ENCODE measurements around the gene RNF144B. TPM values are rescaled to one million over a fixed set of nuclear protein-coding genes. Genes with fewer than 3 reads are reported as not detected.

The RNF144B gene
- total RNA-seq, 1 experiment from 2014 or later = 26.2 TPM

DNA sequence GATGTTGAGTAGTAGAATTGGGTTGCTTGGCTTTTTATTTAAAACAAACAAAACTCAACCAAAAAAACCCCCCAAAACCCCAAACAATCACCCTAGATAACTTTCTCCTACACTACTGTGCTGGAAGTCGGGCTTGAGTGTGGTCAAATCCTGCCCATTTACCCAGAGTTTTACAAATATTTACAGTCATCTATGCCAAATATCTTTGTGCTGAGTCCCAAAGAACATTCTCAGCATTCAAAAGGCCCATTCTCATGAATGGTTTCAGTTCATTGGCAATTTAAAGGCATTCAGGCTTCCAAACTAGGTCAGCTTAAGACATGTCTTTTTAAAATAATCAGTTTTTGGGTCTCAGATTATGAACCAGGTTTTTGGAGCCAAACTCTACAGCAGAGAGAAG is 1.8 kb downstream of the RNF144B start:
- Histone ChIP-seq H3K27ac (peak overlapping the region; percentile 76), H2AFZ (peak overlapping the region; percentile 83), H3K27me3 (ENCODE audit: insufficient read depth, low read depth) (no peaks in the 10 kb centered on the region), H4K20me1 (ENCODE audit: insufficient read depth) (no peaks in the 10 kb centered on the region), H3K9me2 (ENCODE audit: insufficient read depth) (no peaks in the 10 kb centered on the region), H3K4me2 (peak overlapping the region; percentile 91), H3K4me3 (peak overlapping the region; percentile 80), H3K79me2 (ENCODE audit: low read depth) (peaks cover 40% of the 10 kb centered on the region), H3F3A (ENCODE audit: insufficient read depth, low read depth) (peaks cover 5% of the 10 kb centered on the region; the same call in 1 of the 2 replicates), H3K9me3 (ENCODE audit: insufficient read depth, low read depth) (no peaks in the 10 kb centered on the region), H3K36me3 (ENCODE audit: low read depth) (no peaks in the 10 kb centered on the region), H3K4me1 (replicated peaks; ENCODE audit: insufficient read depth) (peaks cover 36% of the 10 kb centered on the region)
- intact Hi-C loops (cut with micrococcal nuclease; ENCODE audit: unreplicated experiment) = loop anchor here (1.0 to 5.0 kb wide), 2 partner anchors 47 to 104 kb away; no protein-coding TSS in a partner anchor
- peak in 1 of 2 experiments; percentile 83 for DNase-seq
- BruUV-seq (replicated peaks) = no TSS peak
- ChIA-PET CTCF (no interaction called here), POLR2A (ENCODE audit: unreplicated experiment) (no interaction called here)
- no peak for TF ChIP-seq EZH2 (IDR thresholded peaks at IDR 0.05; ENCODE audit: low read depth)
- TF ChIP-seq, protein P1, sequence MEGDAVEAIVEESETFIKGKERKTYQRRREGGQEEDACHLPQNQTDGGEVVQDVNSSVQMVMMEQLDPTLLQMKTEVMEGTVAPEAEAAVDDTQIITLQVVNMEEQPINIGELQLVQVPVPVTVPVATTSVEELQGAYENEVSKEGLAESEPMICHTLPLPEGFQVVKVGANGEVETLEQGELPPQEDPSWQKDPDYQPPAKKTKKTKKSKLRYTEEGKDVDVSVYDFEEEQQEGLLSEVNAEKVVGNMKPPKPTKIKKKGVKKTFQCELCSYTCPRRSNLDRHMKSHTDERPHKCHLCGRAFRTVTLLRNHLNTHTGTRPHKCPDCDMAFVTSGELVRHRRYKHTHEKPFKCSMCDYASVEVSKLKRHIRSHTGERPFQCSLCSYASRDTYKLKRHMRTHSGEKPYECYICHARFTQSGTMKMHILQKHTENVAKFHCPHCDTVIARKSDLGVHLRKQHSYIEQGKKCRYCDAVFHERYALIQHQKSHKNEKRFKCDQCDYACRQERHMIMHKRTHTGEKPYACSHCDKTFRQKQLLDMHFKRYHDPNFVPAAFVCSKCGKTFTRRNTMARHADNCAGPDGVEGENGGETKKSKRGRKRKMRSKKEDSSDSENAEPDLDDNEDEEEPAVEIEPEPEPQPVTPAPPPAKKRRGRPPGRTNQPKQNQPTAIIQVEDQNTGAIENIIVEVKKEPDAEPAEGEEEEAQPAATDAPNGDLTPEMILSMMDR (conservative IDR thresholded peaks at IDR 0.05) = no peak

DNA sequence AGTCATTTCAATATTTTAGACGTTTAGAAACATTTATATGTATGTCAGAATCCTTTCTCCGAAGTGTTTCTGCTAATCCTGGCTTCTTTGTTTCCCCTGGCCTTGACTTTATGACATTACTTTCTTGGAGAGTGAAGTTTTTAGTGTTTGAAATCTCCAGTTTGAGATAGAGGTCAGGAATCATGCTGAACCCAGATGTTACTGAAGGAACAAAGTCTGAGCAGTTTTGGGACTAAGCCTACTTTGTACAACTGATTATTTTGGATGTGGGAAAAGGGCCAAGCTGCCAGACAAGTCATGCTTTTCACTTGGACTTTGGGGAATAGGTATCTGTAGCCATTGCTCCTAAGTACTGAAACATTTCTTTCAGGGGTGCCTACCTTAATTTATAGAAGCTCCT is 2.3 kb downstream of the RNF144B start:
- ChIA-PET POLR2A (ENCODE audit: unreplicated experiment) (no interaction called here), CTCF (no interaction called here)
- Histone ChIP-seq H3K4me1 (replicated peaks; ENCODE audit: insufficient read depth) (peaks cover 36% of the 10 kb centered on the region), H2AFZ (peak overlapping the region; percentile 83), H3K9me2 (ENCODE audit: insufficient read depth) (no peaks in the 10 kb centered on the region), H3F3A (ENCODE audit: insufficient read depth, low read depth) (peaks cover 5% of the 10 kb centered on the region; the same call in 1 of the 2 replicates), H3K27me3 (ENCODE audit: insufficient read depth, low read depth) (no peaks in the 10 kb centered on the region), H3K27ac (peak overlapping the region; percentile 76), H3K9me3 (ENCODE audit: insufficient read depth, low read depth) (no peaks in the 10 kb centered on the region), H4K20me1 (ENCODE audit: insufficient read depth) (no peaks in the 10 kb centered on the region), H3K36me3 (ENCODE audit: low read depth) (no peaks in the 10 kb centered on the region), H3K4me3 (peak overlapping the region; percentile 80), H3K4me2 (peak overlapping the region; percentile 91), H3K79me2 (ENCODE audit: low read depth) (peaks cover 40% of the 10 kb centered on the region)
- no peak for DNase-seq
- no TSS peak for BruUV-seq (replicated peaks)
- intact Hi-C loops (cut with micrococcal nuclease; ENCODE audit: unreplicated experiment) = loop anchor here (1.0 to 5.0 kb wide), 2 partner anchors 47 to 104 kb away; no protein-coding TSS in a partner anchor
- TF ChIP-seq, protein P1 (conservative IDR thresholded peaks at IDR 0.05) = no peak
- no peak for TF ChIP-seq EZH2 (IDR thresholded peaks at IDR 0.05; ENCODE audit: low read depth)

DNA sequence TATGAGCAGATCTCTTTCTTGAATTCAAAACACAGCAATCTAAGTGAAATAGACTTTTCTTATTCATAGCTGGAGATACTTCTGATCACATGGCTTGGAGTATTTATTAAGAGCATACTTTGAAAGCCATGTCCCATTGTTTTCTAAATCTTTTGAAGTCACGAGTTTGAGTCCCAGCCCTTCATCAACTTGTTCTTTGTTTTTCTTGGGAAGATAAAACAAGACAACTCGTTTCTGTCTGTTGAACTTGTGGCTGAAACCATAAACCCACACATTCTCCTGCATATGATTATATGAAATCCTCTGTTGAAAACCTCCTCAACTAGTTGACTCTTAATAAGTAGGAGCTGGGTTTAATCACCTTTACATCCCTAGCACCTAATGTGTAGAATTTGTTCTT is 3.3 kb downstream of the RNF144B start:
- Histone ChIP-seq H3K36me3 (ENCODE audit: low read depth) (no peaks in the 10 kb centered on the region), H3K4me1 (replicated peaks; ENCODE audit: insufficient read depth) (peaks cover 46% of the 10 kb centered on the region), H3K9me3 (ENCODE audit: insufficient read depth, low read depth) (no peaks in the 10 kb centered on the region), H3F3A (ENCODE audit: insufficient read depth, low read depth) (peaks cover 5% of the 10 kb centered on the region; the same call in 1 of the 2 replicates), H4K20me1 (ENCODE audit: insufficient read depth) (no peaks in the 10 kb centered on the region), H3K27ac (no peak overlapping the region), H3K4me3 (peak overlapping the region; percentile 80; the same call in 1 of the 2 replicates), H2AFZ (no peak overlapping the region), H3K4me2 (peak overlapping the region; percentile 91), H3K79me2 (ENCODE audit: low read depth) (peaks cover 48% of the 10 kb centered on the region), H3K9me2 (ENCODE audit: insufficient read depth) (no peaks in the 10 kb centered on the region), H3K27me3 (ENCODE audit: insufficient read depth, low read depth) (no peaks in the 10 kb centered on the region)
- CTCF ChIA-PET = no interaction called here
- intact Hi-C loops (cut with micrococcal nuclease; ENCODE audit: unreplicated experiment) = no loop called here
- no peak for TF ChIP-seq EZH2 (IDR thresholded peaks at IDR 0.05; ENCODE audit: low read depth)
- TF ChIP-seq, protein P1 (conservative IDR thresholded peaks at IDR 0.05) = no peak
- DNase-seq = no peak
- no TSS peak for BruUV-seq (replicated peaks)
- POLR2A ChIA-PET (ENCODE audit: unreplicated experiment) = interaction anchor here (0.6 kb wide), 1 partner anchor 971 kb away, joined by 3 read pairs; no protein-coding TSS in a partner anchor

Data from PC-9 (cell line).